Measurements from ENCODE around the gene PRKN.

DNA sequence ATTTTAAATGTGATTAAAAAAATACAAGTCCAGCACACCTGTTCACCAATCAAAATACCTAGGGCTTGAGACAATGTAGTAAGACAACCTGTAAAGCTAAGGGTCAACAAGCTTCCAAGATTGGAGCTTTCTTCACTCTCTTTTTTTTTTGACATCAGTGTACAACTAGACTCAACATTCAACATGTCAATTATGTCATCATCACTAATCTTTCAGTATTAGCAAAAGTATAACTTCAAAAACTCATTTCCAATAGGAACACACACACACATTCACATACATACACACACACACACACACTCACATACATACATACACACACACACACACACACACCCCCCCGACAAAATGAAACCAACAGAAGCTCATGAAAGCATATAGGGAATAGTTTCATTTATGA, 26.0 kb downstream of the PRKN start:
- TF ChIP-seq CTCF (IDR thresholded peaks at IDR 0.05; ENCODE audit: borderline replicate concordance, extremely low read depth, low read length, poor library complexity, severe bottlenecking) (no peak), EZH2 (IDR thresholded peaks at IDR 0.05; ENCODE audit: borderline replicate concordance, low read depth, low read length, severe bottlenecking) (no peak)

All from DND-41 (cell line).